Central memory CD4-positive, alpha-beta T cell (primary cell): ENCODE measurements around the gene WDR31.
A peak's percentile ranks its signal among the peaks of the same experiment; 100 is the strongest.
"Not testable (repeated sequence)": the region's sequence is repeated elsewhere in the genome, so short reads cannot be mapped to it uniquely, and the experiment has no call there.

Source experiments
- DNase-seq: peaks from one replicate; pipeline ENCODE4 v3.0.0; 2022
- total RNA-seq, 3 experiments: gene quantifications; one replicate each; lab custom pipeline; 2026; lab: John Stamatoyannopoulos, UW

Gene WDR31
- 0 to 1.3 (median 1.0) reads per million in 3 experiments for total RNA-seq

GRCh38 chr9:113340011-113340699 lies at the start of gene WDR31:
WDR31 (minus strand) TSS chr9:113340275; CDS start chr9:113332022, 8,253 bp downstream.
- DNase-seq, result peak; percentile 59

- no peak for DNase-seq
These were observed 49.4 kb upstream of the WDR31 start for GRCh38 chr9:113389451-113389850.

GRCh38 chr9:113388833-113389232 lies 48.8 kb upstream of the WDR31 start:
- no peak for DNase-seq

GRCh38 chr9:113387560-113388230 lies 47.6 kb upstream of the WDR31 start:
- DNase-seq, result no peak

GRCh38 chr9:113386571-113387393 lies 46.7 kb upstream of the WDR31 start:
- DNase-seq, result no peak

GRCh38 chr9:113381909-113382411 lies 41.9 kb upstream of the WDR31 start:
- no peak for DNase-seq

- DNase-seq, result not testable (repeated sequence)
These were observed 41.4 kb upstream of the WDR31 start for GRCh38 chr9:113381441-113381840.

GRCh38 chr9:113380869-113381378 lies 40.8 kb upstream of the WDR31 start:
- DNase-seq, result no peak

- not testable (repeated sequence) for DNase-seq
These were observed 39.7 kb upstream of the WDR31 start for GRCh38 chr9:113379829-113380210.

GRCh38 chr9:113379094-113379828 lies 39.2 kb upstream of the WDR31 start:
- DNase-seq, result not testable (repeated sequence)

- peak; percentile 82 for DNase-seq
These were observed 36.8 kb upstream of the WDR31 start, which contains the start of gene HDHD3 for GRCh38 chr9:113376634-113377567. HDHD3 (minus strand) TSS chr9:113376986; CDS start chr9:113374354, 2,632 bp downstream.

GRCh38 chr9:113375057-113376023 lies 35.3 kb upstream of the WDR31 start:
- no peak for DNase-seq

- no peak for DNase-seq
These were observed 33.8 kb upstream of the WDR31 start for GRCh38 chr9:113373676-113374392.

GRCh38 chr9:113373256-113373655 lies 33.2 kb upstream of the WDR31 start:
- DNase-seq, result no peak

GRCh38 chr9:113372059-113372458 lies 32.0 kb upstream of the WDR31 start:
- no peak for DNase-seq

- DNase-seq, result no peak
These were observed 30.8 kb upstream of the WDR31 start for GRCh38 chr9:113370806-113371325.

GRCh38 chr9:113369855-113370140 lies 29.7 kb upstream of the WDR31 start:
- no peak for DNase-seq

- DNase-seq, result no peak
These were observed 29.1 kb upstream of the WDR31 start for GRCh38 chr9:113368982-113369854.
